NCI-H146 (cell line): ENCODE data around the gene CFL1.
"Not testable (repeated sequence)": the region's sequence is repeated elsewhere in the genome, so short reads cannot be mapped to it uniquely, and the experiment has no call there.

Experiments used
- DNase-seq: peaks from one replicate; lab custom pipeline; 2025; lab: John Stamatoyannopoulos, UW

Gene CFL1

DNA sequence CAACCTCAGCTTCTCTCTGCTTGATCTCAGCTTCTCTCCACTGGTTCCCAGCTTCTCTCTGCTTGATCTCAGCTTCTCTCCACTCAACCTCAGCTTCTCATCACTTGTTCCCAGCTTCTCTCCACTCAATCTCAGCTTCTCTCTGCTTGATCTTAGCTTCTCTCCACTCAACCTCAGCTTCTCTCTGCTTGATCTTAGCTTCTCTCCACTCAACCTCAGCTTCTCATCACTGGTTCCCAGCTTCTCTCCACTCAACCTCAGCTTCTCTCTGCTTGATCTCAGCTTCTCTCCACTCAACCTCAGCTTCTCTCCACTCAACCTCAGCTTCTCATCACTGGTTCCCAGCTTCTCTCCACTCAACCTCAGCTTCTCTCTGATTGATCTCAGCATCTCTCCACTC, 25.7 kb downstream of the CFL1 start:
- DNase-seq: not testable (repeated sequence)

DNA sequence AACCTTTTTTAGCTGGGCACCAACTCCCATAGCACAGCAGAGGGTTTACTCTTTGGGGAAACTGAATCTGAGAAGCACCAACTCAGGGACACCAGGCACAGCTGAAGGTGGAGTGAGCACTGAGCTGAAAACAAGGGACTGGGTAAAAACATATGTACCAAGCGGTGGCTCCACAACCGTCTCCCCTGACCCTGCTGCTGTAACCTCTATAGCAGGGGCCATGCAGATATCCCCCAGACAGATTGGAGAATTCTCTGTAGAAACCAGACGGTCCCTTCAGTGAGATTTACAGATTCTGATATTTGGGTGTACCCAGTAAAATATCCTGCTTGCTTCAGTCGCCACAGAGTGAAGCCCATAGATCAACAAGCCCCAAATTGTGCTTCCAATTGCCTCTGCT, 28.5 kb downstream of the CFL1 start:
- no peak for DNase-seq

DNA sequence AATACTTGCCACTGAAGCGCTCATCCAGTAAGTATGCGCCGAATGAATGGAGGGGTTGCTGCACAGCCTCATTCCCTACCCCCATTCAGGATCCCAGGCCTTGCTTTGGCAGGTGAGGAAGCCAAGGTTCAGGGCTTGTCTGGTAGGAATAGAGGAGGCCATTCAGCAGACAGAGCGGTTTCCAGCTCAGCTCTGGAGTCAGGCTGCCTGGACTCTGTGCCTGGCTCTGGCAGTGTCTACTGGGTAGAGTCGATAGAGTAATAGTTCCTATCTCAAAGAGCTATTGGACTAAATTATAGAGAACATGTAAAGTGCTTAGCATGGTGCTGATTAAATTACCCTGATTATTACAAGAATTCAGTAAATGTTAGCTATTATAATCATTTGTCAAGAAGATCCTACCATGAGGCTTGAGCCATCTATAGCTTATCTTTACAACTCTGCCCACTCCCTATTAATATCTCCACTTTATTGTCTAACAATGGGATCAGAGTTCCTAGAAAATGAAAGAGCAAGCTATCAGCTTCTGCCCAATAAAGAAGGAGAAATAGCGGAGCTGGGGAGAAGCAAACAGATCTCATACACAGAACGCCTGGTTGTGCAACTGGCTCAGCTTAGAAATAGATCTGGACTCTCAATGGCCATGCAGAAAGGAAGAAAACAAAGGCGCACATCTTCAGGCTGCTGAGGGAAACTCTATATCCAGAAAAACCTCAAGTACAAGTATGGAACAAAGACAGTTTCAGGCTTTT, 30.8 kb downstream of the CFL1 start:
- DNase-seq: no peak

DNA sequence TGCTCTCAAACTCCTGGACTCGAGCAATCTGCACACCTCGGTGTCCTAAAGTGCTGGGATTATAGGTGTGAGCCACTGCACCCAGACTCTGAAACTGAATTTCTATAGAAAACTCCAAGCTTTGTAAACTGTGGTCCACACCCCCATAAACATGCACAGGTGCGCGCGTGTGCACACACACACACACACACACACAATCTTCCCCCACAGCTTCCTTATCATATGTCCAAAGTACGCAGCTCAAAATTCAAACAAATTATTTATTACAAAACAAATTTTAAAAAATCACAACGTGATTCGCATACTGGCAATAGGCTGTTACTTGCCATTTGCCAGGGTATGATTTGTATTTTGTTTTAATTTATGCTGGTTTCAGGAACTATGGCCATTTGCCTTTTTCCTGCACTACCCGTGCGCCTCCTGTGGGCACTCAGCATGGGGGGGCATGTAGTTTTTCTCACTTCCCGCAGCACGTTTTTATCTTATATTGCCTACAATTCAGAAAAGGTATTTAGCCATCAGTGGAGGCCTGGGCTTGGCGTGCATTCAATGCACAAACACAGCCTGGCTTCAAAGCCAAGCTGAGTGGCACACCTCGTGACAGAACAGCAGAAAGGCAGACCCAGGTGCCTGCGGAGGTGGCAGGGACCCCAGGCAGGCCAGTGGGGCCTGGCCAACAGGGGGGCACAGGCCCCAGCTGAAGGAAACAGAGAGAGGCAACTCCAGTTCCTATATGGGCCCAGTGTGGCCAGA, 35.0 kb downstream of the CFL1 start:
- DNase-seq: no peak

- DNase-seq: peak; percentile 94
Measured at GRCh38 chr11:65821107-65821506, 36.9 kb downstream of the CFL1 start.

- peak; percentile 85 for DNase-seq
Measured at GRCh38 chr11:65817835-65818680, 39.9 kb downstream of the CFL1 start.

DNA sequence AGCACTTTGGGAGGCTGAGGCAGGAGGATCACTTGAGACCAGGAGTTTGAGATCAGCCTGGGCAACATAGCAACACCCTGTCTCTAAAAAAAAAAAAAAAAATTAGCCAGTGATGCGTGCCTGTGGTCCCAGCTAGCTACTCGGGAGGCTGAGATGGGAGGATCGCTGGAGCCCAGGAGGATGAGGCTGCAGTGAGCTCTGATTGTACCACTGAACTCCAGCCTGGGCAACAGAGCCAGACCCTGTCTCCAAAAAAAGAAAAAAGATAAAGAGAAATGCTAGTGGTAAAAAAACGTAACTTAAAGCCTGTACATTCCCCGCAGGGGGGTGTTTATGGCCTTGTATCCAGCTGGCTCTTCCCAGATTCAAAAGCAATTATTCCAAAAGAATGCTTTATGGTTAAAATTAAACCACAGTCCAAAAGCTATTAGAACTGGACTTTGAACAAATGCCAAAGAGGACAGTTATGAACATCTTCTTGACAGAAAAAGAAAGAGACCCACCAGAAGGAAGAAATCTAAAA, 40.6 kb downstream of the CFL1 start:
- DNase-seq: no peak

GRCh38 chr11:65816696-65817095, 41.3 kb downstream of the CFL1 start:
- DNase-seq: no peak

- DNase-seq: no peak
Measured at GRCh38 chr11:65814986-65815565, 42.9 kb downstream of the CFL1 start.

DNA sequence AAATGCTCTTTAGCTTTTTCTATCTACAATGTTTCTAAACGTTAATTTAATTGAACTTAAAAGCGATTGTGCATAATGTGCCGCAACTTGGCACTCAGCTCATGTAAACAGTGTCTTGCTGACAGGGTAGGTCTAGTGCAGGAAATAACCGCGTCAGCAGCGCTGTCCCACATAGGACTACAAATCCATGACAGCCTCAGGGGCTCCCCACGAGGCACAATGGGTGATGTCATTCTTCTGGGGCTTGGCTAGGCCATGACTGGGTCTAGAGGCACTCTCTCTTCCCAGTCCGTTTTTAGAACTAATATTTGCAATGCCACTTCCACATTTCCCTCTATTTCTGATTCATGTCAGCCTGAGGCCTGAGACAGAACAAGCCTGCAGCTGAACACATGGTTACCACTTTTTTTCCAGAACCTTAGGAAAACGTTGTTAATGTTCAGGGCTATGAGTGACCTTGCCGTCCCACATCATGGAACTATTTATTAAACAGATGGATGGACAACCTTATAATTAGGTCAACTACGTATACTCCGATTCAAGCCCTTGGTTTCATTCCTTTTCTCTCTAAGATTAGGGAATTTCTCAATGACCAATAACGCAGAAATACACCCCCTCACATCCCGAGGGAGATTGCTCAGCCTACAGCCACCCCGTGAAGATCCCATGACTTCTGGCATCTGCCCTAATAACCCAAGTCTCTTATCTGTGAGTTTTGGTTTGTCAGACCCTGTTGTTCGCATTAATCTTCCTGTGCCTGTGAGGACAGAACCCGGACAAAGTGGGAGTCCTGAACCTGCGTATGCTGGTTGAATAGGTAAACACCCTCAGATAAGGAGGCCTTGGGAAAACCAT, 43.6 kb downstream of the CFL1 start:
- DNase-seq: no peak

DNA sequence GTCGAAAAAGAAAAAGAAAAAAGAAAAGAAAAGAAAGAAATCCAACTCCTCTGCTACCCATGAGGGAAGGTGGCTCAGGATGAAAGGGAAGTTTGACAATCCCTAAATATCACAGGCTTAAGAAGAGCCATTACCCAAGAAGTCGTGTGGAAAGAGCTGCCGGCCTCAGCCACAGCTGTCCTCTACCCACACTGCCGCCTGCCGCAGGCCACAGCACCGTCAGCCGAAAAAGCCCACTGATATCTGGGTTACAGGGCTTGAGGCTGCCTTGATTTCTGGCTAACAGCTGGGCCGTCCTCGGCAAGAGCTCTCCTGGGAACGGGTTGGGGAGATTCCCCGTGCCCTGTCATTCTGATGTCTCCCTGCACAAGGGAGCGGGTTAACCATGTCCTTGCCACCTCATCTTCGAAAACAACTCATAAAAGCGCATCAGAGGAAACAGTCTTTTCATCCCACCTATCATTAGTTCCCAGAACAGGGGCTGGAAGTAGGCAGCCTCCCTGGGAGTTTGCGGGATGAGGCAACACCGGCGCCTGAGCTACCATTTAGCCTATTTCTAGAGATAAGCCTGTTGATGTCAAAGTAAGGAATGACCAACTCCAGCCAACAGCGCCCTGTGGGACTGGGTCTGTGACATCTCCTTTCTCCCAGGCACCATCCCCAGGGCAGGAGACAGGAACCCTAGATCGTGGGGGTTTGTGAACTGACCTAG, 46.1 kb downstream of the CFL1 start:
- no peak for DNase-seq

DNA sequence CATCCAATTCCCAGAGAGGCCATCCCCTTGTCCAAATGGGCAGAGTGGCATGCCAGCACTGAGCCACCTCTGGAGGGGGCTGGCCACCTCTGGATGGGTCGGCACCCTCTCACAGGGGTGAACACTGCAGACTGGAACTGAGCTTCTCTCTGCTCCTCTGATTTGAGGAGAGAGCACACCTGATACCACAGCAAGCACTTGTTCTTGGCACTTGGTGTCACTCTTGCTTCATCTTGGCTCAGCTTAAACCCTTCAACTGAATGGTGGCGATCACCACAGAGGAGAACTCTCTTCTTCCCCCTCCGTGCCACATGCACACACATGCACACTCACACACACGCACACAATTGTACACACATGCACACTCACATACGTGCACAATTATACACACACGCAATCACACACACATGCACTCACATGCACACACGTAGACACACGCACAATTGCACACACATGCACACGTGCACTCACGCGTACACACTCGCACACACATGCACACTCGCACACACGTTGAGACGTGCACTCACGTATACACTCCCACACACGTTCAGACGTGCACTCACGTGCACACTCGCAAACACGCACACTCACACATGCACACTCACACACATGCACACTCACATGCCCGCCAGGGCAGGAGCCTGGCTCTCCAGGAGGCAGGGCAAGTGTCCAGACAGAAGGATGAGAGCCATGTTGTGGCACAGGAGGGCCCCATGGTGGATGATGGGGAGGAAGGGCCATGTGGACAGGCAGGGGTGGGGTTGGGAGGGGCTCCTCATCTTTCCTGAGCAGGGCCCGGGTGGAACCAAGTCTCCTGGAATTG, 47.7 kb downstream of the CFL1 start:
- no peak for DNase-seq

- DNase-seq: no peak
Measured at GRCh38 chr11:65809496-65809895, 48.5 kb downstream of the CFL1 start.

- DNase-seq: no peak
Measured at GRCh38 chr11:65808744-65809341, 49.1 kb downstream of the CFL1 start.

GRCh38 chr11:65806979-65807378, 51.0 kb downstream of the CFL1 start:
- DNase-seq: no peak
